Common myeloid progenitor, CD34-positive (primary cell): Measurements from ENCODE around the gene MDGA2.

Experiments
- CTCF ChIA-PET: fragments of 350-600 bp; sonication (Branson Sonifier 250); formaldehyde crosslinking; loops from one replicate; lab custom pipeline; 2021; ENCODE audit warnings: antibody characterized with exemption; lab: Charles Lee
- POLR2A ChIA-PET: fragments of 350-600 bp; sonication (Branson Sonifier 250); formaldehyde crosslinking; loops from one replicate; lab custom pipeline; 2021; ENCODE audit warnings: antibody characterized with exemption; lab: Charles Lee
- DNase-seq, 3 donors: peaks; one replicate each; pipeline versions ENCODE4 v3.0.0 to v3.0.0-alpha.2; 2013
- H3K27ac ChIP-seq, 2 experiments: 1 replicate in 1 of 2; 2 replicates in 1 of 2; pipeline ENCODE4 v1.7.0; 2013; ENCODE audit warnings: inconsistent platforms in 2 of 2, low read length in 2 of 2, mild to moderate bottlenecking in 2 of 2, low read depth in 1 of 2, moderate library complexity in 1 of 2; ENCODE audit not compliant: severe bottlenecking in 2 of 2, insufficient read depth in 1 of 2, poor library complexity in 1 of 2
- H3K27me3 ChIP-seq, 5 experiments: replicated peaks in 2 of 5; 1 replicate in 3 of 5; 2 replicates in 2 of 5; pipeline versions ENCODE4 v1.6.1 to v1.7.0; 2013; ENCODE audit warnings: low read length in 4 of 5, mild to moderate bottlenecking in 2 of 5, moderate library complexity in 2 of 5, inconsistent platforms in 1 of 5; ENCODE audit not compliant: insufficient read depth in 5 of 5, control insufficient read depth in 4 of 5
- H3K36me3 ChIP-seq, 4 experiments: 1 replicate in 2 of 4; 2 replicates in 2 of 4; pipeline versions ENCODE4 v1.6.1 to v1.7.0; 2013; ENCODE audit warnings: low read length in 3 of 4, control low read depth in 1 of 4, mild to moderate bottlenecking in 1 of 4; ENCODE audit not compliant: control insufficient read depth in 4 of 4, insufficient read depth in 4 of 4
- H3K4me1 ChIP-seq, 4 experiments: 1 replicate in 3 of 4; 2 replicates in 1 of 4; pipeline versions ENCODE4 v1.6.1 to v1.7.1; 2013; ENCODE audit warnings: low read length in 3 of 4, mild to moderate bottlenecking in 3 of 4, control low read depth in 1 of 4, inconsistent platforms in 1 of 4, moderate library complexity in 1 of 4; ENCODE audit not compliant: control insufficient read depth in 4 of 4, insufficient read depth in 4 of 4; ENCODE audit errors: control extremely low read depth in 1 of 4
- H3K4me3 ChIP-seq, 7 experiments: 1 replicate in 4 of 7; 2 replicates in 3 of 7; pipeline versions ENCODE4 v1.5.1 to v1.7.0; 2013; ENCODE audit warnings: mild to moderate bottlenecking in 7 of 7, low read length in 6 of 7, moderate library complexity in 6 of 7, inconsistent platforms in 2 of 7, low read depth in 2 of 7, control low read depth in 1 of 7; ENCODE audit not compliant: insufficient read depth in 4 of 7, control insufficient read depth in 1 of 7; ENCODE audit errors: extremely low read depth in 1 of 7
- H3K9me3 ChIP-seq, 5 experiments: 1 replicate in 4 of 5; 2 replicates in 1 of 5; pipeline versions ENCODE4 v1.6.1 to v1.7.1; 2013; ENCODE audit warnings: low read length in 4 of 5, mild to moderate bottlenecking in 2 of 5, inconsistent platforms in 1 of 5, low read depth in 1 of 5, moderate library complexity in 1 of 5; ENCODE audit not compliant: control insufficient read depth in 4 of 5, insufficient read depth in 2 of 5; ENCODE audit errors: control extremely low read depth in 1 of 5
- WGBS: methylation state at CpG from one replicate; pipeline ENCODE4 v1.1.5; 2013; ENCODE audit not compliant: insufficient coverage; 5-methylcytosine and 5-hydroxymethylcytosine counted together

Gene MDGA2

GRCh38 chr14:47427629-47428028, 247.8 kb downstream of the MDGA2 start:
- no CpG with 5 or more reads among the region's 2 CpGs for WGBS
- H3K36me3 ChIP-seq: no peaks in the 10 kb centered on the region
- CTCF ChIA-PET: no interaction called here
- no peak for DNase-seq
- POLR2A ChIA-PET: no interaction called here
- no peaks in the 10 kb centered on the region for H3K9me3 ChIP-seq
- no peaks in the 10 kb centered on the region for H3K27me3 ChIP-seq
- no peaks in the 10 kb centered on the region for H3K4me1 ChIP-seq
- no peak overlapping the region for H3K27ac ChIP-seq
- H3K4me3 ChIP-seq: no peak overlapping the region

- ChIA-PET POLR2A (no interaction called here), CTCF (no interaction called here)
- DNase-seq: no peak
- no peak overlapping the region for H3K4me3 ChIP-seq
- no peaks in the 10 kb centered on the region for H3K9me3 ChIP-seq
- no peaks in the 10 kb centered on the region for H3K27me3 ChIP-seq
- no peaks in the 10 kb centered on the region for H3K4me1 ChIP-seq
- H3K27ac ChIP-seq: no peak overlapping the region
- 100% methylated on average over 3 of the region's 4 CpGs for WGBS
- H3K36me3 ChIP-seq: no peaks in the 10 kb centered on the region
These were observed 250.1 kb downstream of the MDGA2 start for GRCh38 chr14:47425302-47425701.

- Histone ChIP-seq H3K27me3 (no peaks in the 10 kb centered on the region), H3K36me3 (no peaks in the 10 kb centered on the region), H3K4me3 (no peak overlapping the region), H3K9me3 (no peaks in the 10 kb centered on the region), H3K4me1 (no peaks in the 10 kb centered on the region), H3K27ac (no peak overlapping the region)
- CTCF ChIA-PET: no interaction called here
- POLR2A ChIA-PET: no interaction called here
- WGBS: no CpG with 5 or more reads among the region's 1 CpG
- DNase-seq: no peak
These were observed 253.2 kb downstream of the MDGA2 start for GRCh38 chr14:47422191-47422590.

- Histone ChIP-seq H3K27me3 (no peaks in the 10 kb centered on the region), H3K36me3 (no peaks in the 10 kb centered on the region), H3K4me3 (no peak overlapping the region), H3K27ac (no peak overlapping the region), H3K9me3 (no peaks in the 10 kb centered on the region), H3K4me1 (no peaks in the 10 kb centered on the region)
- ChIA-PET CTCF (no interaction called here), POLR2A (no interaction called here)
- WGBS: 100% methylated on average over 2 of the region's 5 CpGs
- no peak for DNase-seq
These were observed 263.9 kb downstream of the MDGA2 start for GRCh38 chr14:47411523-47411922.

- Histone ChIP-seq H3K27me3 (no peaks in the 10 kb centered on the region), H3K27ac (no peak overlapping the region), H3K4me3 (no peak overlapping the region), H3K9me3 (no peaks in the 10 kb centered on the region), H3K36me3 (no peaks in the 10 kb centered on the region), H3K4me1 (no peaks in the 10 kb centered on the region)
- WGBS: no CpG with 5 or more reads among the region's 1 CpG
- DNase-seq: no peak
- ChIA-PET POLR2A (no interaction called here), CTCF (no interaction called here)
These were observed 283.1 kb downstream of the MDGA2 start for GRCh38 chr14:47392326-47392725.

GRCh38 chr14:47390831-47391504, 284.4 kb downstream of the MDGA2 start:
- CTCF ChIA-PET: no interaction called here
- H3K4me3 ChIP-seq: no peak overlapping the region
- 98% methylated on average over 5 of the region's 5 CpGs for WGBS
- POLR2A ChIA-PET: no interaction called here
- no peak for DNase-seq
- no peaks in the 10 kb centered on the region for H3K27me3 ChIP-seq
- H3K27ac ChIP-seq: no peak overlapping the region
- no peaks in the 10 kb centered on the region for H3K4me1 ChIP-seq
- no peaks in the 10 kb centered on the region for H3K36me3 ChIP-seq
- no peaks in the 10 kb centered on the region for H3K9me3 ChIP-seq

GRCh38 chr14:47389535-47389934, 285.9 kb downstream of the MDGA2 start:
- no peak for DNase-seq
- Histone ChIP-seq H3K27me3 (no peaks in the 10 kb centered on the region), H3K4me3 (no peak overlapping the region), H3K9me3 (no peaks in the 10 kb centered on the region), H3K27ac (no peak overlapping the region), H3K36me3 (no peaks in the 10 kb centered on the region), H3K4me1 (no peaks in the 10 kb centered on the region)
- CTCF ChIA-PET: no interaction called here
- POLR2A ChIA-PET: no interaction called here
- WGBS: no CpG with 5 or more reads among the region's 1 CpG
